HCT116 (cell line): ENCODE data around the gene DNHD1. TPM values are rescaled to one million over a fixed set of nuclear protein-coding genes. Genes with fewer than 3 reads are reported as not detected.

Experiments
- ATAC-seq: fragments of 200-7000 bp; cut with Tn5 transposase; 2 replicates; pipeline ENCODE4 v1.9.1; 2020; ENCODE audit warnings: mild to moderate bottlenecking, moderate library complexity
- BruUV-seq: library from RNA; stranded (reverse); fragments of 400-500 nt; replicated peaks from 2 replicates; lab custom pipeline; 2021; lab: Mats Ljungman, UMichigan
- CTCF ChIA-PET: fragments of 300-600 bp; sonication (Branson Sonifier 250); formaldehyde crosslinking; loops from one replicate; lab custom pipeline; 2021; ENCODE audit warnings: antibody characterized with exemption; lab: Charles Lee
- POLR2A ChIA-PET: fragments of 300-600, 350-600 bp; sonication (Branson Sonifier 250); formaldehyde crosslinking; loops from one replicate; lab custom pipeline; 2021; ENCODE audit warnings: antibody characterized with exemption; lab: Charles Lee
- RAD21 ChIA-PET, 2 experiments: fragments of 300-600 bp; sonication (Branson Sonifier 250); formaldehyde crosslinking; loops; one replicate each; lab custom pipeline; 2023; ENCODE audit warnings: low total read pairs in 2 of 2; ENCODE audit not compliant: uncharacterized antibody in 2 of 2, unreplicated experiment in 2 of 2, low non-redundant PET in 1 of 2; lab: Charles Lee
- DNase-seq: peaks from one replicate; pipeline ENCODE4 v3.0.0-alpha.2; 2010; ENCODE audit warnings: low read depth, low spot score
- H2AFZ ChIP-seq: fragments of 200-600 bp; shearing (Covaris generic), sonication (generic); 2 replicates; pipeline ENCODE4 v1.6.1; 2017; ENCODE audit warnings: low read depth, mixed run types, mixed read lengths, antibody characterized with exemption, low read length; ENCODE audit not compliant: poor library complexity, severe bottlenecking
- H3K27ac ChIP-seq: 2 replicates; pipeline ENCODE4 v1.5.1; 2012; ENCODE audit warnings: low read depth, low read length
- H3K27me3 ChIP-seq: fragments of 200-600 bp; sonication (generic); 2 replicates; pipeline ENCODE4 v1.6.1; 2016; ENCODE audit warnings: mixed run types, low read length, mixed read lengths; ENCODE audit not compliant: insufficient read depth
- H3K36me3 ChIP-seq, 2 experiments: fragments of 200-500 bp in 1 of 2; fragments of 200-600 bp in 1 of 2; sonication (Bioruptor generic) in 1 of 2; sonication (generic) in 1 of 2; 2 replicates each; pipeline versions ENCODE4 v1.5.1 to v1.6.1; 2014 to 2016; ENCODE audit warnings: low read length in 2 of 2, inconsistent platforms in 1 of 2, mixed read lengths in 1 of 2, mixed run types in 1 of 2; ENCODE audit not compliant: insufficient read depth in 2 of 2, control insufficient read depth in 1 of 2
- H3K4me1 ChIP-seq, 2 experiments: fragments of 200-600 bp in 1 of 2; sonication (generic) in 1 of 2; 2 replicates each; pipeline versions ENCODE4 v1.5.1 to v1.6.1; 2012 to 2017; ENCODE audit warnings: low read length in 2 of 2, inconsistent platforms in 1 of 2, mild to moderate bottlenecking in 1 of 2, mixed read lengths in 1 of 2, mixed run types in 1 of 2, moderate library complexity in 1 of 2; ENCODE audit not compliant: insufficient read depth in 2 of 2, control insufficient read depth in 1 of 2
- H3K4me2 ChIP-seq: fragments of 200-600 bp; sonication (generic); 2 replicates; pipeline ENCODE4 v1.6.1; 2017; ENCODE audit warnings: mixed run types, low read length, mixed read lengths
- H3K4me3 ChIP-seq, 2 experiments: fragments of 200-600 bp in 1 of 2; sonication (generic) in 1 of 2; replicated peaks in 1 of 2; 2 replicates each; pipeline ENCODE4 v1.5.1; 2011 to 2016; ENCODE audit warnings: low read length in 2 of 2, control low read depth in 1 of 2, low read depth in 1 of 2, mild to moderate bottlenecking in 1 of 2, mixed read lengths in 1 of 2, mixed run types in 1 of 2
- H3K79me2 ChIP-seq: fragments of 200-600 bp; sonication (generic); 2 replicates; pipeline ENCODE4 v1.6.1; 2017; ENCODE audit warnings: mild to moderate bottlenecking, mixed run types, low read length, moderate library complexity, mixed read lengths; ENCODE audit not compliant: insufficient read depth
- H3K9ac ChIP-seq: fragments of 200-600 bp; sonication (generic); 2 replicates; pipeline ENCODE4 v1.6.1; 2016; ENCODE audit warnings: low read length, mixed read lengths
- H3K9me2 ChIP-seq: fragments of 200-600 bp; sonication (generic), shearing (Covaris generic); 2 replicates; pipeline ENCODE4 v1.6.1; 2017; ENCODE audit warnings: mixed run types, mild to moderate bottlenecking, moderate library complexity; ENCODE audit not compliant: insufficient read depth
- H3K9me3 ChIP-seq, 2 experiments: fragments of 200-500 bp in 1 of 2; fragments of 200-600 bp in 1 of 2; sonication (Bioruptor generic) in 1 of 2; sonication (generic) in 1 of 2; 2 replicates each; pipeline ENCODE4 v1.6.1; 2014 to 2017; ENCODE audit warnings: low read length in 2 of 2, mixed read lengths in 2 of 2, inconsistent platforms in 1 of 2, low read depth in 1 of 2, mild to moderate bottlenecking in 1 of 2, mixed run types in 1 of 2, moderate library complexity in 1 of 2; ENCODE audit not compliant: control insufficient read depth in 1 of 2, insufficient read depth in 1 of 2
- H4K20me1 ChIP-seq: fragments of 200-600 bp; sonication (generic), shearing (Covaris generic); 2 replicates; pipeline ENCODE4 v1.6.1; 2017; ENCODE audit warnings: mixed run types, mild to moderate bottlenecking, moderate library complexity; ENCODE audit not compliant: insufficient read depth
- CBX3 ChIP-seq: IDR thresholded peaks from 2 replicates; pipeline ENCODE4 v1.6.1; 2012; ENCODE audit warnings: low read depth
- EGR1 ChIP-seq: IDR thresholded peaks from 2 replicates; pipeline ENCODE4 v1.6.1; 2012; ENCODE audit warnings: low read depth
- ELF1 ChIP-seq: IDR thresholded peaks from 2 replicates; pipeline ENCODE4 v1.6.1; 2012; ENCODE audit warnings: low read depth, borderline replicate concordance
- EZH2phosphoT487 ChIP-seq: fragments of 200-600 bp; IDR thresholded peaks from 2 replicates; pipeline ENCODE4 v1.6.1; 2018; ENCODE audit warnings: antibody characterized with exemption, borderline replicate concordance
- FOSL1 ChIP-seq: IDR thresholded peaks from 2 replicates; pipeline ENCODE4 v1.6.1; 2012; ENCODE audit warnings: low read depth
- POLR2A ChIP-seq: IDR thresholded peaks from 2 replicates; pipeline ENCODE4 v1.7.0; 2011; ENCODE audit warnings: borderline replicate concordance; ENCODE audit not compliant: insufficient read depth, insufficient read length; ENCODE audit errors: extremely low read depth
- POLR2AphosphoS5 ChIP-seq: IDR thresholded peaks from 2 replicates; pipeline ENCODE4 v1.6.1; 2011; ENCODE audit warnings: mild to moderate bottlenecking, low read depth, low read length, moderate library complexity
- SRF ChIP-seq: IDR thresholded peaks from 2 replicates; pipeline ENCODE4 v1.6.1; 2012; ENCODE audit warnings: low read depth
- ZNF274 ChIP-seq: fragments of 200-500 bp; sonication (Bioruptor generic); IDR thresholded peaks from 2 replicates; pipeline ENCODE4 v1.6.1; 2014; ENCODE audit warnings: mild to moderate bottlenecking, low read depth, low read length, inconsistent platforms
- intact Hi-C: fragments of 100-400 bp; cut with micrococcal nuclease; formaldehyde crosslinking; loops from 2 replicates; pipeline ENCODE4 v1.10.0; 2022
- total RNA-seq: library from RNA; stranded (reverse); gene quantifications from one replicate; pipeline ENCODE4 v1.2.1, GENCODE V29; 2021; ENCODE audit not compliant: unreplicated experiment
- TF ChIP-seq, protein P1 (sequence below): IDR thresholded peaks from 2 replicates; pipeline ENCODE4 v1.6.1; 2012; ENCODE audit warnings: low read depth
- TF ChIP-seq, protein P2 (sequence below): IDR thresholded peaks from 2 replicates; pipeline ENCODE4 v1.6.1; 2011; ENCODE audit warnings: mild to moderate bottlenecking, low read length, moderate library complexity; ENCODE audit not compliant: insufficient replicate concordance; ENCODE audit errors: extremely low read depth
- TF ChIP-seq, protein P3 (sequence below), 3 experiments: fragments of 200-600 bp in 1 of 3; sonication (generic) in 1 of 3; IDR thresholded peaks in 2 of 3; conservative IDR thresholded peaks in 1 of 3; 2 replicates each; pipeline ENCODE4 v1.5.1; 2012 to 2017; ENCODE audit warnings: low read depth in 2 of 3, low read length in 2 of 3, antibody characterized with exemption in 1 of 3, borderline replicate concordance in 1 of 3, control low read depth in 1 of 3, mild to moderate bottlenecking in 1 of 3, mixed read lengths in 1 of 3, mixed run types in 1 of 3, moderate library complexity in 1 of 3; ENCODE audit not compliant: insufficient read depth in 1 of 3

The DNHD1 gene
- total RNA-seq, 1 experiment from 2014 or later = 8.0 TPM

DNA sequence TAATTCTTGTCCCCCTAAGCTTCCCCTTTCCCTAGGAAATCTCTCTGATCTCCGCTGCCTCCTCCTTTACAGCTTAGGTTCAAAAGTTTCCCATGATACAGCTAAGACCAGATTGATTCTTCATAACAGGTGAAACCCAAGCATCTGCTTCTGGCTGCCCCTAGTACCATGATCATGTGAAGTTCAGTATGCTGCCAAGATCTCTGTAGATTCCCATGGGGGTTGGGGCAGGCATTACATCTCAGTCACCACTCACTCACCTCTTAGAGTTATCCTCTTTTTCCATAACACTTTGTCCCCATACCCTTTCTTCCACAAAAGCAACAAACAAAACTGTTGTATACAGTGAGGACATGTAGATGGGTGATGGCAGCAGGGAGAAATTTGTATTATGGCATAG lies 62.3 kb downstream of the DNHD1 start:
- Histone ChIP-seq H3K27me3 (no peaks in the 10 kb centered on the region), H2AFZ (no peak overlapping the region), H3K9me3 (no peaks in the 10 kb centered on the region), H3K4me1 (peaks cover 0 to 6% of the 10 kb centered on the region in 2 experiments; a peak in 1 of 4 replicates), H3K9me2 (no peaks in the 10 kb centered on the region), H4K20me1 (no peaks in the 10 kb centered on the region), H3K36me3 (no peaks in the 10 kb centered on the region; a peak in 1 of 4 replicates), H3K27ac (no peak overlapping the region), H3K9ac (no peak overlapping the region), H3K4me2 (no peak overlapping the region), H3K4me3 (no peak overlapping the region), H3K79me2 (no peaks in the 10 kb centered on the region)
- ChIA-PET CTCF (no interaction called here), POLR2A (no interaction called here), RAD21 (no interaction called here)
- TF ChIP-seq POLR2A (no peak), POLR2AphosphoS5 (no peak), CBX3 (no peak), ELF1 (no peak), SRF (no peak), ZNF274 (no peak), FOSL1 (no peak), EZH2phosphoT487 (no peak), EGR1 (no peak)
- TF ChIP-seq, protein P1, sequence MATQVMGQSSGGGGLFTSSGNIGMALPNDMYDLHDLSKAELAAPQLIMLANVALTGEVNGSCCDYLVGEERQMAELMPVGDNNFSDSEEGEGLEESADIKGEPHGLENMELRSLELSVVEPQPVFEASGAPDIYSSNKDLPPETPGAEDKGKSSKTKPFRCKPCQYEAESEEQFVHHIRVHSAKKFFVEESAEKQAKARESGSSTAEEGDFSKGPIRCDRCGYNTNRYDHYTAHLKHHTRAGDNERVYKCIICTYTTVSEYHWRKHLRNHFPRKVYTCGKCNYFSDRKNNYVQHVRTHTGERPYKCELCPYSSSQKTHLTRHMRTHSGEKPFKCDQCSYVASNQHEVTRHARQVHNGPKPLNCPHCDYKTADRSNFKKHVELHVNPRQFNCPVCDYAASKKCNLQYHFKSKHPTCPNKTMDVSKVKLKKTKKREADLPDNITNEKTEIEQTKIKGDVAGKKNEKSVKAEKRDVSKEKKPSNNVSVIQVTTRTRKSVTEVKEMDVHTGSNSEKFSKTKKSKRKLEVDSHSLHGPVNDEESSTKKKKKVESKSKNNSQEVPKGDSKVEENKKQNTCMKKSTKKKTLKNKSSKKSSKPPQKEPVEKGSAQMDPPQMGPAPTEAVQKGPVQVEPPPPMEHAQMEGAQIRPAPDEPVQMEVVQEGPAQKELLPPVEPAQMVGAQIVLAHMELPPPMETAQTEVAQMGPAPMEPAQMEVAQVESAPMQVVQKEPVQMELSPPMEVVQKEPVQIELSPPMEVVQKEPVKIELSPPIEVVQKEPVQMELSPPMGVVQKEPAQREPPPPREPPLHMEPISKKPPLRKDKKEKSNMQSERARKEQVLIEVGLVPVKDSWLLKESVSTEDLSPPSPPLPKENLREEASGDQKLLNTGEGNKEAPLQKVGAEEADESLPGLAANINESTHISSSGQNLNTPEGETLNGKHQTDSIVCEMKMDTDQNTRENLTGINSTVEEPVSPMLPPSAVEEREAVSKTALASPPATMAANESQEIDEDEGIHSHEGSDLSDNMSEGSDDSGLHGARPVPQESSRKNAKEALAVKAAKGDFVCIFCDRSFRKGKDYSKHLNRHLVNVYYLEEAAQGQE = no peak
- TF ChIP-seq, protein P2, sequence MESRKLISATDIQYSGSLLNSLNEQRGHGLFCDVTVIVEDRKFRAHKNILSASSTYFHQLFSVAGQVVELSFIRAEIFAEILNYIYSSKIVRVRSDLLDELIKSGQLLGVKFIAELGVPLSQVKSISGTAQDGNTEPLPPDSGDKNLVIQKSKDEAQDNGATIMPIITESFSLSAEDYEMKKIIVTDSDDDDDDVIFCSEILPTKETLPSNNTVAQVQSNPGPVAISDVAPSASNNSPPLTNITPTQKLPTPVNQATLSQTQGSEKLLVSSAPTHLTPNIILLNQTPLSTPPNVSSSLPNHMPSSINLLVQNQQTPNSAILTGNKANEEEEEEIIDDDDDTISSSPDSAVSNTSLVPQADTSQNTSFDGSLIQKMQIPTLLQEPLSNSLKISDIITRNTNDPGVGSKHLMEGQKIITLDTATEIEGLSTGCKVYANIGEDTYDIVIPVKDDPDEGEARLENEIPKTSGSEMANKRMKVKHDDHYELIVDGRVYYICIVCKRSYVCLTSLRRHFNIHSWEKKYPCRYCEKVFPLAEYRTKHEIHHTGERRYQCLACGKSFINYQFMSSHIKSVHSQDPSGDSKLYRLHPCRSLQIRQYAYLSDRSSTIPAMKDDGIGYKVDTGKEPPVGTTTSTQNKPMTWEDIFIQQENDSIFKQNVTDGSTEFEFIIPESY = no peak
- TF ChIP-seq, protein P3, sequence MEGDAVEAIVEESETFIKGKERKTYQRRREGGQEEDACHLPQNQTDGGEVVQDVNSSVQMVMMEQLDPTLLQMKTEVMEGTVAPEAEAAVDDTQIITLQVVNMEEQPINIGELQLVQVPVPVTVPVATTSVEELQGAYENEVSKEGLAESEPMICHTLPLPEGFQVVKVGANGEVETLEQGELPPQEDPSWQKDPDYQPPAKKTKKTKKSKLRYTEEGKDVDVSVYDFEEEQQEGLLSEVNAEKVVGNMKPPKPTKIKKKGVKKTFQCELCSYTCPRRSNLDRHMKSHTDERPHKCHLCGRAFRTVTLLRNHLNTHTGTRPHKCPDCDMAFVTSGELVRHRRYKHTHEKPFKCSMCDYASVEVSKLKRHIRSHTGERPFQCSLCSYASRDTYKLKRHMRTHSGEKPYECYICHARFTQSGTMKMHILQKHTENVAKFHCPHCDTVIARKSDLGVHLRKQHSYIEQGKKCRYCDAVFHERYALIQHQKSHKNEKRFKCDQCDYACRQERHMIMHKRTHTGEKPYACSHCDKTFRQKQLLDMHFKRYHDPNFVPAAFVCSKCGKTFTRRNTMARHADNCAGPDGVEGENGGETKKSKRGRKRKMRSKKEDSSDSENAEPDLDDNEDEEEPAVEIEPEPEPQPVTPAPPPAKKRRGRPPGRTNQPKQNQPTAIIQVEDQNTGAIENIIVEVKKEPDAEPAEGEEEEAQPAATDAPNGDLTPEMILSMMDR (IDR thresholded peaks at IDR 0.05 in 2 of 3, conservative IDR thresholded peaks at IDR 0.05 in 1 of 3; ENCODE audit: borderline replicate concordance in 1 of 3, insufficient read depth in 1 of 3, low read depth in 2 of 3, low read length in 2 of 3) = no peak
- intact Hi-C loops = no loop called here
- ATAC-seq (no peak), DNase-seq (no peak)
- no TSS peak for BruUV-seq
